Smooth muscle cell (in vitro differentiated cells): Measurements from ENCODE around the gene KLC3. TPM values are rescaled to one million over a fixed set of nuclear protein-coding genes. Genes with fewer than 3 reads are reported as not detected.

Source experiments
- DNase-seq: peaks from one replicate; lab custom pipeline; 2025; ENCODE audit not compliant: unreplicated experiment; lab: John Stamatoyannopoulos, UW
- H2AFZ ChIP-seq: fragments of 200-600 bp; sonication (generic); 2 replicates; pipeline ENCODE4 v1.6.0; 2016; ENCODE audit warnings: antibody characterized with exemption, low read depth, mild to moderate bottlenecking
- H3F3A ChIP-seq: fragments of 200-600 bp; sonication (generic); 2 replicates; pipeline ENCODE4 v1.6.0; 2017; ENCODE audit warnings: antibody characterized with exemption, low read depth
- H3K27ac ChIP-seq: fragments of 200-600 bp; sonication (generic); 2 replicates; pipeline ENCODE4 v1.5.1; 2016; ENCODE audit warnings: low read depth, mild to moderate bottlenecking
- H3K27me3 ChIP-seq: fragments of 200-600 bp; sonication (generic); 2 replicates; pipeline ENCODE4 v1.6.1; 2016; ENCODE audit warnings: low read depth, mild to moderate bottlenecking
- H3K36me3 ChIP-seq: fragments of 200-600 bp; sonication (generic); 2 replicates; pipeline ENCODE4 v1.5.1; 2016; ENCODE audit warnings: low read depth
- H3K4me1 ChIP-seq: fragments of 200-600 bp; sonication (generic); 2 replicates; pipeline ENCODE4 v1.5.1; 2016; ENCODE audit warnings: low read depth
- H3K4me2 ChIP-seq: fragments of 200-600 bp; sonication (generic); 2 replicates; pipeline ENCODE4 v1.6.0; 2016; ENCODE audit warnings: mild to moderate bottlenecking
- H3K4me3 ChIP-seq: fragments of 200-600 bp; sonication (generic); 2 replicates; pipeline ENCODE4 v1.5.1; 2016; ENCODE audit warnings: mild to moderate bottlenecking
- H3K79me2 ChIP-seq: fragments of 200-600 bp; sonication (generic); 2 replicates; pipeline ENCODE4 v1.6.0; 2016; ENCODE audit warnings: low read depth, mild to moderate bottlenecking
- H3K9ac ChIP-seq: fragments of 200-600 bp; sonication (generic); 2 replicates; pipeline ENCODE4 v1.6.0; 2016; ENCODE audit warnings: low read depth
- H3K9me3 ChIP-seq: fragments of 200-600 bp; sonication (generic); replicated peaks from 2 replicates; pipeline ENCODE4 v1.5.1; 2016; ENCODE audit warnings: low read depth
- H4K20me1 ChIP-seq: fragments of 200-600 bp; sonication (generic); 2 replicates; pipeline ENCODE4 v1.6.0; 2016; ENCODE audit warnings: low read depth
- WGBS: methylation state at CpG from one replicate; pipeline ENCODE4 v1.1.7; 2016; ENCODE audit warnings: low lambda C conversion rate; 5-methylcytosine and 5-hydroxymethylcytosine counted together
- polyA plus RNA-seq: library from polyadenylated mRNA; unstranded; fragments of >200 nt; fragmentation: Nextera tagmentation; extraction: Ambion mirVana; gene quantifications from 2 replicates; pipeline ENCODE4 v1.2.1, GENCODE V29; 2016
- total RNA-seq: library from RNA; depleted of rRNA; stranded (reverse); fragments of >200 nt; gene quantifications from 2 replicates; pipeline ENCODE4 v1.2.3, GENCODE V29; 2014
- TF ChIP-seq, protein P1 (sequence below): fragments of 200-600 bp; sonication (generic); IDR thresholded peaks from 2 replicates; pipeline ENCODE4 v1.5.1; 2017; ENCODE audit warnings: borderline replicate concordance, mild to moderate bottlenecking, antibody characterized with exemption; ENCODE audit not compliant: insufficient read depth, poor library complexity, severe bottlenecking

The KLC3 gene
- total and polyA plus RNA-seq, 2 experiments from 2014 or later = 4.8 to 6.3 TPM

DNA sequence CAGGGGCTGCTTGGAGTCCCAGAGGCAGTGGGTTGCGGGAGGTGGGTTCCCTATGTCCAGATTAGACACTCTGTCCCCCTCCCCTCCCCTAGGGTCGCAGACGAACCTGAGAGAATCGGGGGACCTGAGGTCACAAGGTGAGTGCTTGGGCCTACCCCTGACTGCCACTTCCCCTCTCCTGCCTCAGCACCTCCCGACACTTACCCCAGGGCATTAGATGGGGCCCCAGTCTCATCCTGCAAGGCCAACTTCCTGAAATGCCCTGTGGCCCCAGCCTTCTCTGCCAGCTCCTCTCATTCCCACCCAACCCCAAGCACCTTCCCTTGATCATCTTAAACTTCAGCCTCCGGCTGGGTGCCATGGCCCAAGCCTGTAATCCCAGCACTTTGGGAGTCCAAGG is 40.8 kb upstream of the KLC3 start:
- Histone ChIP-seq H3K4me3 (no peak overlapping the region), H3K4me1 (no peaks in the 10 kb centered on the region), H3K36me3 (peaks cover 4% of the 10 kb centered on the region), H3K27ac (no peak overlapping the region), H3K79me2 (no peaks in the 10 kb centered on the region), H3K9me3 (no peaks in the 10 kb centered on the region), H3F3A (no peaks in the 10 kb centered on the region), H4K20me1 (no peaks in the 10 kb centered on the region), H3K9ac (no peak overlapping the region), H3K27me3 (no peaks in the 10 kb centered on the region), H2AFZ (no peak overlapping the region), H3K4me2 (no peak overlapping the region)
- 92% methylated on average over 6 of the region's 6 CpGs for WGBS
- TF ChIP-seq, protein P1, sequence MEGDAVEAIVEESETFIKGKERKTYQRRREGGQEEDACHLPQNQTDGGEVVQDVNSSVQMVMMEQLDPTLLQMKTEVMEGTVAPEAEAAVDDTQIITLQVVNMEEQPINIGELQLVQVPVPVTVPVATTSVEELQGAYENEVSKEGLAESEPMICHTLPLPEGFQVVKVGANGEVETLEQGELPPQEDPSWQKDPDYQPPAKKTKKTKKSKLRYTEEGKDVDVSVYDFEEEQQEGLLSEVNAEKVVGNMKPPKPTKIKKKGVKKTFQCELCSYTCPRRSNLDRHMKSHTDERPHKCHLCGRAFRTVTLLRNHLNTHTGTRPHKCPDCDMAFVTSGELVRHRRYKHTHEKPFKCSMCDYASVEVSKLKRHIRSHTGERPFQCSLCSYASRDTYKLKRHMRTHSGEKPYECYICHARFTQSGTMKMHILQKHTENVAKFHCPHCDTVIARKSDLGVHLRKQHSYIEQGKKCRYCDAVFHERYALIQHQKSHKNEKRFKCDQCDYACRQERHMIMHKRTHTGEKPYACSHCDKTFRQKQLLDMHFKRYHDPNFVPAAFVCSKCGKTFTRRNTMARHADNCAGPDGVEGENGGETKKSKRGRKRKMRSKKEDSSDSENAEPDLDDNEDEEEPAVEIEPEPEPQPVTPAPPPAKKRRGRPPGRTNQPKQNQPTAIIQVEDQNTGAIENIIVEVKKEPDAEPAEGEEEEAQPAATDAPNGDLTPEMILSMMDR = no peak
- DNase-seq = no peak

DNA sequence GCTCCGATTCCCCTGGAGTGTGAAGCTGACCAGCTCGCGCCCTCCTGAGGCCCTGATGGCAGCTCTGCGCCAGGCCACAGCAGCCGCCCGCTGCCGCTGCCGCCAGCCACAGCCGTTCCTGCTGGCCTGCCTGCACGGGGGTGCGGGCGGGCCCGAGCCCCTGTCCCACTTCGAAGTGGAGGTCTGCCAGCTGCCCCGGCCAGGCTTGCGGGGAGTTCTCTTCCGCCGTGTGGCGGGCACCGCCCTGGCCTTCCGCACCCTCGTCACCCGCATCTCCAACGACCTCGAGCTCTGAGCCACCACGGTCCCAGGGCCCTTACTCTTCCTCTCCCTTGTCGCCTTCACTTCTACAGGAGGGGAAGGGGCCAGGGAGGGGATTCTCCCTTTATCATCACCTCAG is 38.1 kb upstream of the KLC3 start:
- no peaks in the 10 kb centered on the region for H3K27me3 ChIP-seq
- no peaks in the 10 kb centered on the region for H3F3A ChIP-seq
- no peaks in the 10 kb centered on the region for H3K36me3 ChIP-seq
- TF ChIP-seq, protein P1 = no peak
- H3K9ac ChIP-seq = no peak overlapping the region
- no peaks in the 10 kb centered on the region for H3K79me2 ChIP-seq
- H4K20me1 ChIP-seq = no peaks in the 10 kb centered on the region
- no peak overlapping the region for H3K27ac ChIP-seq
- no peaks in the 10 kb centered on the region for H3K4me1 ChIP-seq
- no peak for DNase-seq
- H3K4me2 ChIP-seq = no peak overlapping the region
- H3K4me3 ChIP-seq = no peak overlapping the region
- H3K9me3 ChIP-seq = no peaks in the 10 kb centered on the region
- H2AFZ ChIP-seq = no peak overlapping the region
- 96% methylated on average over 27 of the region's 27 CpGs for WGBS

DNA sequence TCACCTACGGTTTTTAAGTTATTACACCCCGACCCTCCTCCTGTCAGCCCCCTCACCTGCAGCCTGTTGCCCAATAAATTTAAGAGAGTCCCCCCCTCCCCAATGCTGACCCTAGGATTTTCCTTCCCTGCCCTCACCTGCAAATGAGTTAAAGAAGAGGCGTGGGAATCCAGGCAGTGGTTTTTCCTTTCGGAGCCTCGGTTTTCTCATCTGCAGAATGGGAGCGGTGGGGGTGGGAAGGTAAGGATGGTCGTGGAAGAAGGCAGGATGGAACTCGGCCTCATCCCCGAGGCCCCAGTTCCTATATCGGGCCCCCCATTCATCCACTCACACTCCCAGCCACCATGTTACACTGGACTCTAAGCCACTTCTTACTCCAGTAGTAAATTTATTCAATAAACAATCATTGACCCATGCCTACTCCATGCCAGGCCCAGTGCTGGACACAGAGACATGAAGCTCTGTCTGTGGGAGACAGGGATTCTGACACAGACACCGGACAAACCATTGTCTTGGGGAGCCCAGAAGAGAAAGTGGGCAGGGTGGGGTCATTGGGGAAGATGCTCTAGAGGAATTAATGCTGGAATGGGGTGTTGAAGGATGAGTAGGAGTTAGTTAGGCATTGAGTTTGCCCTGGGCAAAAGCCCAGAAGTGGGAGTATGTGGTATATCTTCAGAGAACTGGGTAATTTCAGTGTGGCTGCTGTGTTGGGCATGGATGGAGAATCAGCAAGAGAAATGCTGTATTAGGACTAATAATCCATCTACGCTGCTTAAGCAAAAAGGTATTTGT is 37.1 kb upstream of the KLC3 start:
- Histone ChIP-seq H3K4me1 (no peaks in the 10 kb centered on the region), H3K9ac (no peak overlapping the region), H3K27ac (no peak overlapping the region), H3K4me2 (no peak overlapping the region), H3K4me3 (no peak overlapping the region), H3F3A (no peaks in the 10 kb centered on the region), H3K27me3 (no peaks in the 10 kb centered on the region), H4K20me1 (no peaks in the 10 kb centered on the region), H3K79me2 (no peaks in the 10 kb centered on the region), H3K36me3 (no peaks in the 10 kb centered on the region), H3K9me3 (no peaks in the 10 kb centered on the region), H2AFZ (no peak overlapping the region)
- no peak for DNase-seq
- TF ChIP-seq, protein P1 = no peak
- 98% methylated on average over 12 of the region's 12 CpGs for WGBS
